22Rv1 (cell line): ENCODE results near the gene RUNX2.

Experiments
- CTCF ChIP-seq: fragments of 450-650 bp; IDR thresholded peaks from 2 replicates; pipeline ENCODE4 v1.5.1; 2017; ENCODE audit warnings: mild to moderate bottlenecking
- ZFX ChIP-seq: fragments of 450-650 bp; IDR thresholded peaks from 2 replicates; pipeline ENCODE4 v1.6.1; 2017; ENCODE audit warnings: antibody characterized with exemption, borderline replicate concordance

- TF ChIP-seq CTCF, result no peak
- no peak for TF ChIP-seq ZFX
Measured at GRCh38 chr6:45439459-45439858, 111.3 kb downstream of the RUNX2 start.
